IPS DF 6.9 (cell line): Measurements from ENCODE around the gene USP3.

Experiments
- DNase-seq: peaks from one replicate; pipeline ENCODE4 v3.0.0-alpha.2; 2013; ENCODE audit warnings: low read depth, low spot score
- H3K27ac ChIP-seq: one replicate; pipeline ENCODE4 v1.5.1; 2013; ENCODE audit warnings: low read length, control low read depth
- H3K27me3 ChIP-seq: 2 replicates; pipeline ENCODE4 v1.6.1; 2013; ENCODE audit warnings: mild to moderate bottlenecking, low read length; ENCODE audit not compliant: control insufficient read depth, insufficient read depth
- H3K36me3 ChIP-seq: 2 replicates; pipeline ENCODE4 v1.6.1; 2013; ENCODE audit warnings: low read length; ENCODE audit not compliant: control insufficient read depth, insufficient read depth
- H3K4me1 ChIP-seq: 2 replicates; pipeline ENCODE4 v1.6.1; 2013; ENCODE audit warnings: low read length; ENCODE audit not compliant: control insufficient read depth, insufficient read depth
- H3K4me3 ChIP-seq: 2 replicates; pipeline ENCODE4 v1.5.1; 2013; ENCODE audit warnings: mild to moderate bottlenecking, low read length
- H3K9me3 ChIP-seq: 2 replicates; pipeline ENCODE4 v1.6.1; 2013; ENCODE audit warnings: low read length, inconsistent platforms; ENCODE audit not compliant: control insufficient read depth, insufficient read depth
- whole genome bisulfite sequencing: extraction: QIAGEN DNeasy Blood & Tissue Kit; methylation state at CpG from one replicate; pipeline ENCODE4 v1.1.7; 2013; ENCODE audit warnings: mixed read lengths, missing lambda C conversion rate; ENCODE audit not compliant: insufficient read length, insufficient coverage; 5-methylcytosine and 5-hydroxymethylcytosine counted together

The USP3 gene

GRCh38 chr15:63564093-63564492, 59.7 kb downstream of the USP3 start:
- H3K27ac ChIP-seq, result no peak overlapping the region
- no peaks in the 10 kb centered on the region for H3K27me3 ChIP-seq
- H3K9me3 ChIP-seq, result no peaks in the 10 kb centered on the region
- no CpG with 5 or more reads among the region's 3 CpGs for WGBS
- no peak overlapping the region for H3K4me3 ChIP-seq
- no peaks in the 10 kb centered on the region for H3K36me3 ChIP-seq
- peaks cover 7% of the 10 kb centered on the region for H3K4me1 ChIP-seq
- no peak for DNase-seq

GRCh38 chr15:63565536-63566186, 61.3 kb downstream of the USP3 start:
- H3K27ac ChIP-seq, result no peak overlapping the region
- no peak overlapping the region for H3K4me3 ChIP-seq
- peaks cover 7% of the 10 kb centered on the region for H3K4me1 ChIP-seq
- no CpG with 5 or more reads among the region's 2 CpGs for WGBS
- no peaks in the 10 kb centered on the region for H3K36me3 ChIP-seq
- H3K27me3 ChIP-seq, result no peaks in the 10 kb centered on the region
- no peaks in the 10 kb centered on the region for H3K9me3 ChIP-seq
- no peak for DNase-seq

- DNase-seq, result no peak
- Histone ChIP-seq H3K4me1 (no peaks in the 10 kb centered on the region), H3K27me3 (no peaks in the 10 kb centered on the region), H3K4me3 (no peak overlapping the region), H3K36me3 (no peaks in the 10 kb centered on the region), H3K27ac (no peak overlapping the region), H3K9me3 (no peaks in the 10 kb centered on the region)
- no CpG with 5 or more reads among the region's 7 CpGs for WGBS
Measured at GRCh38 chr15:63572749-63573464, 68.5 kb downstream of the USP3 start.

- Histone ChIP-seq H3K36me3 (no peaks in the 10 kb centered on the region), H3K4me3 (no peak overlapping the region), H3K9me3 (no peaks in the 10 kb centered on the region), H3K4me1 (no peaks in the 10 kb centered on the region), H3K27ac (no peak overlapping the region), H3K27me3 (no peaks in the 10 kb centered on the region)
- DNase-seq, result no peak
Measured at GRCh38 chr15:63573533-63573932, 69.1 kb downstream of the USP3 start.

- no peak overlapping the region for H3K27ac ChIP-seq
- no peak for DNase-seq
- no peaks in the 10 kb centered on the region for H3K4me1 ChIP-seq
- no peaks in the 10 kb centered on the region for H3K36me3 ChIP-seq
- H3K27me3 ChIP-seq, result no peaks in the 10 kb centered on the region
- no CpG with 5 or more reads among the region's 1 CpG for WGBS
- no peak overlapping the region for H3K4me3 ChIP-seq
- H3K9me3 ChIP-seq, result no peaks in the 10 kb centered on the region
Measured at GRCh38 chr15:63575312-63575711, 70.9 kb downstream of the USP3 start.

GRCh38 chr15:63576441-63576840, 72.0 kb downstream of the USP3 start:
- H3K36me3 ChIP-seq, result no peaks in the 10 kb centered on the region
- no CpG with 5 or more reads among the region's 6 CpGs for WGBS

GRCh38 chr15:63582179-63582578, 77.8 kb downstream of the USP3 start:
- H3K4me3 ChIP-seq, result no peak overlapping the region
- DNase-seq, result no peak

More at GRCh38 chr15:63576441-63576840, 72.0 kb downstream of the USP3 start:
- no peaks in the 10 kb centered on the region for H3K9me3 ChIP-seq
- H3K4me1 ChIP-seq, result no peaks in the 10 kb centered on the region
- no peak for DNase-seq
- H3K4me3 ChIP-seq, result no peak overlapping the region
- H3K27me3 ChIP-seq, result no peaks in the 10 kb centered on the region
- no peak overlapping the region for H3K27ac ChIP-seq

GRCh38 chr15:63582718-63583426, 78.5 kb downstream of the USP3 start:
- H3K36me3 ChIP-seq, result no peaks in the 10 kb centered on the region
- H3K27me3 ChIP-seq, result no peaks in the 10 kb centered on the region
- no peak for DNase-seq
- H3K4me1 ChIP-seq, result no peaks in the 10 kb centered on the region
- no peak overlapping the region for H3K27ac ChIP-seq
- no CpG with 5 or more reads among the region's 2 CpGs for WGBS
- H3K4me3 ChIP-seq, result no peak overlapping the region
- no peaks in the 10 kb centered on the region for H3K9me3 ChIP-seq

More at GRCh38 chr15:63582179-63582578, 77.8 kb downstream of the USP3 start:
- Histone ChIP-seq H3K27me3 (no peaks in the 10 kb centered on the region), H3K9me3 (no peaks in the 10 kb centered on the region), H3K4me1 (no peaks in the 10 kb centered on the region), H3K36me3 (no peaks in the 10 kb centered on the region), H3K27ac (no peak overlapping the region)

- Histone ChIP-seq H3K4me1 (no peaks in the 10 kb centered on the region), H3K27me3 (no peaks in the 10 kb centered on the region), H3K4me3 (no peak overlapping the region), H3K9me3 (no peaks in the 10 kb centered on the region), H3K36me3 (no peaks in the 10 kb centered on the region), H3K27ac (no peak overlapping the region)
- no CpG with 5 or more reads among the region's 5 CpGs for WGBS
- DNase-seq, result no peak
Measured at GRCh38 chr15:63586790-63587189, 82.4 kb downstream of the USP3 start.

GRCh38 chr15:63587527-63587926, 83.1 kb downstream of the USP3 start:
- H3K4me1 ChIP-seq, result no peaks in the 10 kb centered on the region
- H3K27ac ChIP-seq, result no peak overlapping the region
- WGBS, result no CpG with 5 or more reads among the region's 2 CpGs
- H3K36me3 ChIP-seq, result no peaks in the 10 kb centered on the region
- DNase-seq, result no peak
- no peaks in the 10 kb centered on the region for H3K9me3 ChIP-seq
- H3K4me3 ChIP-seq, result no peak overlapping the region
- no peaks in the 10 kb centered on the region for H3K27me3 ChIP-seq
